HG03159 (cell line): ENCODE data around the gene CCNY.
"Not testable (repeated sequence)": the region's sequence is repeated elsewhere in the genome, so short reads cannot be mapped to it uniquely, and the experiment has no call there.

Experiments
- ATAC-seq: cut with Tn5 transposase; IDR thresholded peaks from one replicate; pipeline ENCODE4 v1.9.1; 2021; ENCODE audit warnings: mild to moderate bottlenecking, moderate library complexity; ENCODE audit not compliant: unreplicated experiment

CCNY gene

DNA sequence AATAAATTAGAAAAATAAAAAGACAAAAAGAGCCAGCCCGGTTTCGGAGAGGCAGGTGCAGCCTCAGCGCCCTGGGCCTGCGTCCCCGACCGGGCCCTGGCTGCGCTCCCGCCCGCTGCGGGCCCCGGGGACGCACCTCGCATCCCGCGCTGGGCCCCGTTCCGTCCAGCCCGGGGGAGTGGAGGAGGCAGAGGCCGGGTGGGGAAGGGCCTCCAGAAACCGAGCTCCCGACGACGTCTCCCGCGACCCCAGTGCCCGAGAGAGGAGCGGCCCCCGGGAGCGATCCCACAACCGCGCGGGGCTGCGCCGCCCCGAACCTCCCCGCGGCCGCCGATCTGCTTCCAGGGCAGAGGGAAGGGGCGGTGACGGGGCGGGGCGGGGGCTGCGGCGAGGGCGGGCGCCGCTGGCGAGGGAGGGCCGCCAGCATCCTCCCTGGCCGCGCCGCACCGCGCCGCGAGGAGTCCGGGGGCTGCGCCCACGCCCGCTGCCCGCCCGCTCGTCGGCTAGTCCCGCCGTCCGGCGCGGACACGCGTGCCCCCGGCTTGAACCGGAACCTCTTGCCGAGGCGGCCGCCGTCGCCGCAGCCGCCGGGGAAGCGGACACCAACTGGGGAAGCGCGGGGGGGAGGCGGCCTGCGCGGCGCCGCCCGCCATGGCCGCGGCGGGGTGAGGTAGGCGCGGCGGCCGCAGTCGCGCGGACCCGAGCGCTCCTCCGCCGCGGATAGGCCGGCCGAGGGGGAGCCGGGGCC is at the start of gene CCNY:
Gene CCNY, plus strand, starts transcription at position 426 of the 748 bp plus-strand sequence. CDS start 545 bp downstream, outside the sequence.
- peak; percentile 61 for ATAC-seq

DNA sequence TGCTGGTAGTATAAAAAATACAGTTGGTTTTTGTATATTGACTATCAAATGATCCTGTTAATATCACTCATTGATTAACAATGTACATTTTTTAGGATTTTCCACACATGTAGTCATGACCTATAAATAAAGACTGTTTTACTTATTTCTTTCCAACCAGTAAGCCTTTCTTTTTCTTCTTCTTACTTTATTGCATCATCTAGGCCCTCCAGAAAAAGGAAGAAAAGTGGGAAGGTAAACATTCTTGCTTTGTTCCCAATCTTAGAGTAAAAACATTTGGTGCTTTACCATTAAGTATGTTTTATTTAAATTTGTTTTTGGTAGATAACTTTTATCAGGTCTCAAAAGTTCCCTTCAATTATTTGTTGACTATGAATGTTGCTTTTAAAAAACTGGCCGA is 47.1 kb upstream of the CCNY start:
- ATAC-seq, result no peak

DNA sequence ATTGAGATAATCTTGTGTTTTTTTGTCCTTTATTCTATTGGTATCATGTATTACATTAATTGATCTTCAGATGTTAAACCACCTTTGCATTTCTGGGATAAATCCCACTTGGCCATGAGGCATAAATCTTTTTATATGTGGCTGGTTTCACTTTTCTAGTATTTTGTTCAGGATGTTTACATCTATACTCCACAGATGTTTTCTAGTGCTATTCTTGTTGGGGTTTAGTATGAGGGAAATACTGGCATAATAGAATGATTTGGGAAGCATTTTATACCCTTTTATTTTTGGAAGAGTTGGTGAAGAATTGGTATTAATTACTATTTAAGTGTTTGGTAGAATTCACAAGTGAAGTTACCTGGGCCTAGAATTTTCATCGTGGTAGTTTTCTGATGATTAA is 41.8 kb upstream of the CCNY start:
- ATAC-seq, result no peak

DNA sequence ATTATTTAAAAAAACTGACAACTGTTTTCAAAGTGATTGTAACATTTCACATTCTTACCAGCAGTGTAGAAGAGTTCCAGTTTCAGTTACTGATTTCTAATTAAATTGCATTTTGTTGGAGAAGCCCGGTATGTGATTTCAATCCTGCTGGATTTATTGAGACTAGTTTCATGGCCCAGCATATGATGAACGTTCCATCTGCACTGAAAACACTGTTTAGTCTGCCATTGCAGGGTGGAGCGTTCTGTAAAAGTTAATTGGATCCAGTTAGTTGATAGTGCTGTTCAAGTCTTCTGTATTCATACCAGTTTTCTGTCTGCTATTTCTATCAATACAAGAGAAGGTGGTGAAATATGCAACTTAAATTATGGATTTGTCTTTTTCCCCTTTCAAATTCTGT is 37.3 kb upstream of the CCNY start:
- no peak for ATAC-seq

DNA sequence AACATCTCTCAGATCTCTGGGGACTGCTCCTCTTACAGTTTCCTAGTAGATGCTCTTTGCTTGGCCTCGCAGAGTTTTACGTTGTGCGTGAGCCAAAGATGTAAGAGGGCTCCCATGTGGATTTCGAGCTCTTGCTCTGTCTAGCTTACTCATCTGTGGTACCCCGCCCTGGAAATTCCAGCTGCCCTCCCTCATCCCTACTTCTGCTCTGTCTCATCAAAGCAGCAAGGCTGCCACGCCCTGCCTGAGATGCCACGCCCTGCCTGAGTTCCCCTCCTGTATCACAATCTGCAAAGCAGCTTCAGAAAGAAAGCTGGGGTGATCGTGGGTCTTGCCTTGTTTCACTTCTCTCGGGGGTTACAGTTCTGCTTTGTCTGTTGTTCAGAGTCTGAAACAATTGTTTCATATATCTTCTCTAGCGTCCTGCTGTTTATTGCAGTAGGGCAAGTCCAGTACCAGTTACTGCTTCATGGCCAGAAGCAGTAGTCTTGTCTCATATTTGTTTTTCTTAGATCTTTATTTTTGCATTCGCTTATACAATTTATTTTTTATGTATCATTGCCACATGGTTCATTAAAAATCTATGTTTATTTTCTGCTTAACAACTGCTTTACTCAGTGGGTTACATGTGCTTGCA is 36.1 kb upstream of the CCNY start:
- peak; percentile 99 for ATAC-seq

DNA sequence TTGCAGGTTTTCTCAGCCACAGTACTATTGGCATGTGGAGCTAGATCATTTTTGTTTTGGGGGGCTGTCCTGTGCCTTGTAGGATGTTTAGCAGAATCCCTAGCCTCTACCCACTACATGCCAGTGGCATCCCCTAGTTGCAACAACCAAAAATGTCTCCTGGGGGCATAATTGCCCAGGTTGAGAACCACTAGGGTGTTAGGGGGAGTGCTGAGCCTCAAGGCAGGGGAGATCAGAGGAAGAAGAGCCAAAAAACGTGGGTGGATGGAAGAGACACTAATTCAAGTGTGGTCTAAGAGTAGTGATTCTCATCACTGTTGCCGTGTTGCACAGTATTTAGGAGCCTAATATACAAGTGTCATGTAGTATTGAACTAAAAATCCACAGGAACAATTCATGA is 31.7 kb upstream of the CCNY start:
- no peak for ATAC-seq

DNA sequence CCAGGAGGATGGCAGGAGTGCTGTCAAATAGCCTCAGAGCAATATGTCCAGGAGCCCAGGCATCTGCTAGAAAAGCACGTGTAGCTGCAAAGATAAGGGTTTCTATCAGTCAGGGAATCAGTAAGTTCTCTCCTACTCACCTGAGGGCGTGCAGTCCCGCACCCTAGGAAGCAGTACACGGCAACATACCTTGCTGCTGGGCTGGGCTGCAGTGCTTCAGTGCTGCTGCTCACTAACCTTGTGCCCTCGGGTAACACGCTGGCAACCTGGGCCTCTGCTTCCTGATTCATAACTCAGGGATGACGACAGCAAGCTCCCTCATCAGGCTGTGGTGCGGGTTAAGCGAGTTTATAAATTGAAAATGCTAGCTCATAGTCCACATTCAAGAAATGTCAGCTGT is 29.5 kb upstream of the CCNY start:
- ATAC-seq, result no peak

DNA sequence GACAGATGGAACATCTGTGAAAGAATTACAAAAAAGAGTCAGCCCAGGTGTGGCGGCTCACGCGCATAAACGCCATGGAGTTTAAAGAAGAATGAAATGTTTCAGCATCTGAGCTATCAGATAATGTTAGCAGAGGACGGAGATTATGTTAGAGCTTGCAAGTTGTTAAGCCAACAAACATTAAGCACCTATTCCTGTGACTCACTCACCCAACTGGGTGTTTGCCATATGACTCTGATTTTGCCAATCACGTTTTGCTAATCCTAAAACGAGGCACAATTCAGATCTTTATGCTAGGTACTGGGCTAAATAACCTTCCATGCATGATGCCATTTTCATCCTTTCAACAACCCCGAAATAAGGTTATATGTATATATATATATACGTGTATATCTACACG is 29.0 kb upstream of the CCNY start:
- ATAC-seq, result no peak

DNA sequence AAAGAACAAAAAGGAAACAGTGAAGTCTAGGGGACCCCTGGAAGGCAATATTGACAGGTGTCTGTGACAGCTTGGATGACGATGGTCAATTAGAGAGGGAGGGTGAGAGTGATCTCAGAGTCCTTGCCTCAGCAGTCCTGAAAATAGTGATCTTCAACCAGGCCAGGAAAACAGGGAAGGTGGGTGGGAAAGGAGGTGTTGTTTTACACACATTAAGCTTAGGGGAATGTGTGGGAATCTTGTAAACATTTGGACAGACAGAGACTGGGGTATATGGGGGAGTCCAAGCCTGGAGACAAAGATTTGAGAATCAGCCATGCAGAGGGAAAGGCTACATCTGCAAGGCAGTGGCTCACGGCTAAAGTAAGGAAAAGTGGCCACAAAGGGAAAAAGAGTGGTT is 27.5 kb upstream of the CCNY start:
- no peak for ATAC-seq

DNA sequence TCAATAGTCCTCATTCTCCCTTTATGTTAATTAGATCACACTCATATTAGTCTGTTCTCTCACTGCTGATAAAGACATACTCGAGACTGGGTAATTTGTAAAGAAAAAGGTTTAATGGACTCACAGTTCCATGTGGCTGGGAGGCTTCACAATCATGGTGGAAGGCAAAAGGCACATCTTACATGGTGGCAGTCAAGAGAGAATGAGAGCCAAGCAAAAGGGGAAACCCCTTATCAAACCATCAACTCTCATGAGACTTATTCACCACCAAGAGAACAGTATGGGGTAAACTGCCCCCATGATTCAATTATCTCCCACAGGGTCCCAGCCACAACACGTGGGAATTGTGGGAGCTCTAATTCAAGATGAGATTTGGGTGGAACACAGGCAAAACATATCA is 22.2 kb upstream of the CCNY start:
- ATAC-seq, result not testable (repeated sequence)

DNA sequence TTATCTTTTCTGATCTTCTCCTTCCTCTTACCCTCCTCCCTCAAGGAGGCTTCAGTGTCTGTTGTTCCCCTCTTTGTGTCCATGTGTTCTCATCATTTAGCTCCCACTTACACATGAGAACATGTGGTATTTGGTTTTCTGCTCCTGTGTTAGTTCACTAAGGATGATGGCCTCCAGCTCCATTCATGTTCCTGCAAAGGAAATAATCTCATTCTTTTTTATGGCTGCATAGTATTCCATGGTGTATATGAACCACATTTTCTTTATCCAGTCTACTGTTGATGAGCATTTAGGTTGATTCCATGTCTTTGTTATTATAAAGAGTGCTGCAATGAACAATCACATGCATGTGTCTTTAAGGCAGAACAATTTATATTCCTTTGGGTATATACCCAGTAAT is 21.1 kb upstream of the CCNY start:
- not testable (repeated sequence) for ATAC-seq

DNA sequence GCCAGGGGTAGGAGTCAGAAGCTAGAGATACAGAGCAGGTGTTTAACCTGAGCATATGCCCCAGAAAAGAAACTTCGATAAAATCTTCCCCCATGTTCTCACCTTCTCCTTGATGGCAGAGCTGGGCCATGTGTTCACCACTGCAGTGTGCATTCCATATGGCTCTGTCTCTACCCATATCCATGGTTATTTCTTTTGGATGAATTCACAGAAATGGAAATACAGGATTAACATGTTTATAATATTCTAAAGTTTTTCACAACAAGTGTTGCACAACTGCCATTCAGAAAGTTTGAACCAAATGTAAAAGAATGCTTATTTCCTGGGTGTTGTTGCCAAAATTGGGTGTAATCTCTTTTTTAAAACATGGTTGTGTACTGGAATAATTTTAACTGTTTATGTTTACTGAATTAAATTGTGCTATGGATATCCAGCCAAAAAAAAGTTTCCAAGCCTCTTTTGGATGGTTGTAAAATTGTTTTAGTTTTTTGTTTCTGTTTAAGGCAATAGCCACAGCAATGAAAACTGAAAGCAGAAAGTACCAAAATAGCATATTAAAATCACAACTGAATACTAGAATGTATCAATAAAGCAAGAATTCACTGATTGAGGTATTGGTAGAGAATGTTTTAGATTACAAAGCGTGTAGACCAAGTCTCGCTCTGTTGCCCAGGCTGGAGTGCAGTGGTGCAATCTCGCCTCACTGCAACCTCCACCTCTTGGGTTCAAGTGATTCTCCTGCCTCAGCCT is 19.9 kb upstream of the CCNY start:
- no peak for ATAC-seq

DNA sequence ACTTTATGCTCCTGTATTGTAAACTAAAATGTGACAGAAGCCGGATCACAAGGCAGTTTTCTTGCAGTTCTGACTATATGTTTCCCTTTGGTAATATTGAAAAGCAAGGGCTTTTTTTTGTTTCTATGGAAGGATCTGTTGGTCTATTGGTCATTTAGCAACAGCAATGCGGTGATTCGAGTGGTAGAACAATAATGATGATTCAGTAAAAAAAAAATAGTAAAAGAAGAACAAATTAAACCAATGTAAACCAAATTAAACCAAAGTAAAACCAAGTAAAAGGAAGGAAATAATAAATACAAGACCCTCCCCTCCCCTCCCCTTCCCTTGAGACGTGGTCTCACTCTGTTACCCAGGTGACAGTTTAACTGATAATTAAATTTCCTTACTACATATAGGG is 17.8 kb upstream of the CCNY start:
- no peak for ATAC-seq

DNA sequence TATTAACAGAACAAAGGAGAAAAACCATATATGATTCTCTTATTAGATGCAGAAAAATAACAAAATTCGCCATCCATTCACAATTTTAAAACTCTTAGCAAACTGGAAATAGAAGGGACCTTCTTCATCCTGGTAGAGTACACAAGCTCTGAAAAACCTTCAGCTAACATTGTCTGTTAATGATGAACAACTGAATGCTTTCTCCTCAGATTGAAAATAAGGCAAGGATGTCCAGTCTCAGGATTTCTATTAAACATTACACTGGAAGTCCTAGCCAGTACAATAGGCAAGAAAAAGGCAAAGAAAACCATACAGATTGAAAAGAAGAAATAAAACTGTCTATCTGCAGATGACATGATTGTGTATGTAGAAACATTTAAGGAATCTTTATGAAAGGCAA is 16.0 kb upstream of the CCNY start:
- no peak for ATAC-seq

DNA sequence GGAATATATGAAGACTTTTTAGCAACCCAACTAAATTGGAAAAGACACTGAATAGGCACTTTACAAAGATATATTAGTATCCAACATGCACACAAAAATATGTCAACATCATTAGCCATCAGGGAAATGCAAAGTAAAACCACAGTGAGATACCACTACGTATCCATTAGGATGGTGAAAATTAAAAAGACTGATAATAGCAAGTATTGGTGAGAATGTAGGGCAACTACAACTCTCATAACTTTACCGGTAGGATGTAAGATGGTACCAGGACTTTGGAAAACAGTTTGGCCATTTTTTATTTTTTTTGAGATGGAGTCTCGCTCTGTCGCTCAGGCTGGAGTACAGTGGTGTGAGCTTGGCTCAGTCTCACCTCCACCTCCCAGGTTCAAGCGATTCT is 13.7 kb upstream of the CCNY start:
- no peak for ATAC-seq

DNA sequence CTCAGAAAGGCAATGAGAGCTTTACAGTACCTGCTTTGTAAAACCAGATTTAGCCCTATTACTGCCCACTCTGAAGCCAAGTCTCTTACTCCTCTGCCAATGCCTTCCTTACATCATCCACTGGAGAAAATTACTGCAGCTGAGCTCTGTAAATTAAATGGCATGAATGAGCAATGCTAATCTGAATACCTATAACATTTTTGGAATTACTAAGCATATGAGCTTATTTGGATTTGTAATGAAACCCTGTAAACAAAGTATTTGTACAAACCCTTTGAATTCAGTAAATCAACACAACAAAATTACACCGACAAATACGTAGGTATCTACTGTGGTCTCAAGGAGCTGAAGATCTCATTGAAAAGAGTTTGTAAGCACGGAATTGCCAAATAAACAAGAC is 12.1 kb upstream of the CCNY start:
- no peak for ATAC-seq

DNA sequence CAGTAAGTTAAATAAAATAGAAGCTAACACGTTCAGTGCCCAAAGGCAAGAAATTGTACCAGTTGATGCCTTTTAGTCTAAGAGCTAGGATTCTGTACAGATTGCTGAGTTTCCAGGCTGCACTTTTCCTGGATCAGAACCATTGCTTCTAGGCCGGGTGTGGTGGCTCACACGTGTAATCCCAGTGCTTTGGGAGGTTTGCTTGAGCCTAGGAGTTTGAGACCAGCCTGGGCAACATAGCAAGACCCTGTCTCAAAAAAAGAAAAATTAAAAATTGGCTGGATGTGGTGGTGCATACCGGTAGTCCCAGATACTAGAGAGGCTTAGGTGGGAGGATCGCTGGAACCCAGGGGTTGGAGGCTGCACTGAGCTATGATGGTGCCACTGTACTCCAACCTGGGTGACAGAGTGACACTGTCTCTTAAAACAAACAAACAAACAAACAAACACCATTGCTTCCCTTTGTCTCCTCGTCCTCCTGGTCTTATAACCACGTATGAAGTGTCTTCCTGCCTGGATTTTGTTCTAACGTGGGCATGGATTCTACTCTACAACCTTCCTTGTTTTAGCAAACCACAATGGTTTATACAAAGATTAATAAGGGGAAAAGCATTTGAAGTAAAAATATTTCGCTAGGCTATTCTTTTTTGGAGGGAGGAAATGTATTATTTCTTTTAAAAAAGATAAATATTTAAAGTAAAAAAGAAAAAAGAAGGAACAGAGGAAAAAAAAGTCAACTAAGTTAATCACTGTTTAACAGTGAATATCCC is 9.7 kb upstream of the CCNY start:
- ATAC-seq, result no peak

DNA sequence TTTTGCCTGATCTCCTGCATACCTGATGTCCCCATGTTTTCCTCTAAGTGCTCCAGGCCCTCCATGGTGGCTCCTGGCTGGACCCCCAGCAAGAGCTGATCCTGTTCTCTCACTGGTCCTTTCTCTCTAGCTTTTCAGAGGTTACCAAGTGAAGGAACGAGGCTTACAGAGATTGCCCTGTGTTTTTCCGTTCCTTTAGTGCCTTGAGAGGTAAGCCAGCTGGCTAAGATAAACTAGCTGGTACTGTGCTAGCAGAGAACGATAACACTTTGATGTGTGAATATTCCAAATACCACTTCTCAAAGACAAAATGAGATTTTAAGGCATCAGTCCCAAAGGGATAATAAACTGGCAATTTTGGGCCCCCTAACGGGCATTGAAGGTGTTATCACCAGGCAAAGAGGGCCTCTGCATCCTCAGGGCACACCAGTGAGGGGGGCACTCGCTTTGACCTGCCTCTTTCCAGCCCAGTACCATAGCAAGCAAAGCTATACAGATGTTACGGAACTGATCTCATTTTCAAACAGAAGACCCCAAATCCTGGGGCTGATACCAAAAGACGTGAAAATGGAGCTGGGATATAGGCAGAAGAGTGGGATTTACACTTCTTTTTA is 8.4 kb upstream of the CCNY start:
- no peak for ATAC-seq

DNA sequence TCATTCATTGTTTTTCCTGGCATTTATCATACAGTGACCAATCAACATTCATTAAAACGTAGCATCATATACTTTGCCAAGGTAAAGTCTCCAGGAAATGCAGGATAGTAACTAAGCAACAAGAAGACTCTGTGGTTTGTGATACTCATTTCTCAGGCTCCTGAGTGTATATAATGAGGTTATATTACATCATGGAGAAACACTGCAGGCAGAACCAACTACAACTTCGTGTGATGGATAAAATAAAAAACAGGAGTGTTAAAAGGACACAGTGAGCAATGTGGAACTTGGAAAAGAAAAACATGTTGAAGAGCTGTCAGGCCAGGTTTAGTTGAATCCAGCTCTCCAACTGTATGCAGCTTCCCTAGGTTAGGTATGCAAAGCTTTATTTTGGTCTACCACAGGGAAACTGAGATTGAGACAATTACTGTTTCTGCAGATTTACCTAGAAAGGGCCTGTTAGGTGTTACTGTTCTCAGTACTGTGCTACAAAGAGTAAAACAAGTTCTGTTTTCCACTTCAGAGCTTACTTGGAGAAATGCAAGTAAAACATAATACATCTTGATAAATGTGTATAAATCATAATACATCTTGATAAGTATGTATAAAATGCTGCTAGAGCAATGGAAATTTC is 7.8 kb upstream of the CCNY start:
- no peak for ATAC-seq

DNA sequence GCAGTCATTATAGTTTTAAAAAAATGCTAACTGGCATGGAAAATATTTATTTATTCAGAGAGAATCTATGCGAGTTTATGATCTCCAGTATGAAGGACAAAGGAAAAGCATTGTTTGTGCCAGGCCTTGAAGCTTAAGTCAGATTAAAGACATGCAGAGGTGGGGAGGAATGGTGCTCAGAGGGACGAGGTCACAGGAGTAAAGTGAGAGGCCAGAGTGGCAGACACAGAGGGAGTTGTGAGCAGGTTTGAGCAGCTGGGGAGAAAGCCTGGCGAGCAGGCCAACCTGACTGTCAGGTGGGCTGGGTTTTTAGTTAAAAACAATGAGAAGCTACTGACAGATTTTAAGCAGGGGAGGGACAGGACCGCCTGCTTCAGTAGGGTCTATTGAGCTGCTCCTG is 6.8 kb upstream of the CCNY start:
- no peak for ATAC-seq
